ENCODE data around the gene CYTH2. TPM values are rescaled to one million over a fixed set of nuclear protein-coding genes. Genes with fewer than 3 reads are reported as not detected.
"Not testable (repeated sequence)": the region's sequence is repeated elsewhere in the genome, so short reads cannot be mapped to it uniquely, and the experiment has no call there.

The CYTH2 gene
- total RNA-seq, 3 donors from 2014 or later: 30.7 to 36.2 (median 31.5) TPM

- Mint-ChIP-seq H3K4me1 (ENCODE audit: low read depth) (peaks cover 13% of the 10 kb centered on the region), H3K36me3 (ENCODE audit: insufficient read depth) (no peaks in the 10 kb centered on the region), H3K9me3 (no peaks in the 10 kb centered on the region), H3K27me3 (ENCODE audit: low read depth) (no peaks in the 10 kb centered on the region), H3K4me3 (peak overlapping the region; percentile 35)
- DNase-seq: no peak
- no peak for ATAC-seq
These were observed 44.9 kb downstream of the CYTH2 start for GRCh38 chr19:48514123-48514458.

- DNase-seq (no peak), ATAC-seq (no peak)
- H3K4me1 Mint-ChIP-seq (ENCODE audit: low read depth): peaks cover 3% of the 10 kb centered on the region
- no peaks in the 10 kb centered on the region for H3K9me3 Mint-ChIP-seq
- H3K27me3 Mint-ChIP-seq (ENCODE audit: low read depth): no peaks in the 10 kb centered on the region
- no peak overlapping the region for H3K4me3 Mint-ChIP-seq
- H3K36me3 Mint-ChIP-seq (ENCODE audit: insufficient read depth): no peaks in the 10 kb centered on the region
These were observed 47.4 kb downstream of the CYTH2 start for GRCh38 chr19:48516536-48516935.

- Mint-ChIP-seq H3K9me3 (no peaks in the 10 kb centered on the region), H3K27me3 (ENCODE audit: low read depth) (no peaks in the 10 kb centered on the region), H3K4me1 (ENCODE audit: low read depth) (peaks cover 3% of the 10 kb centered on the region), H3K4me3 (no peak overlapping the region), H3K36me3 (ENCODE audit: insufficient read depth) (no peaks in the 10 kb centered on the region)
- ATAC-seq (no peak), DNase-seq (no peak)
These were observed 49.0 kb downstream of the CYTH2 start for GRCh38 chr19:48518207-48518606.

- H3K4me1 Mint-ChIP-seq (ENCODE audit: low read depth); H3K27me3 Mint-ChIP-seq (ENCODE audit: low read depth); H3K4me3 Mint-ChIP-seq; DNase-seq; H3K36me3 Mint-ChIP-seq (ENCODE audit: insufficient read depth); H3K9me3 Mint-ChIP-seq; ATAC-seq: not testable (repeated sequence)
These were observed 50.3 kb downstream of the CYTH2 start for GRCh38 chr19:48519426-48519825.

- DNase-seq: no peak
- Mint-ChIP-seq H3K4me3 (no peak overlapping the region), H3K36me3 (ENCODE audit: insufficient read depth) (no peaks in the 10 kb centered on the region), H3K9me3 (peaks cover 9% of the 10 kb centered on the region), H3K27me3 (ENCODE audit: low read depth) (peaks cover 4% of the 10 kb centered on the region), H3K4me1 (ENCODE audit: low read depth) (no peaks in the 10 kb centered on the region)
- ATAC-seq: no peak
These were observed 51.0 kb downstream of the CYTH2 start for GRCh38 chr19:48520134-48520533.

GRCh38 chr19:48524221-48524620 is 55.1 kb downstream of the CYTH2 start:
- Mint-ChIP-seq H3K4me3 (no peak overlapping the region), H3K36me3 (ENCODE audit: insufficient read depth) (no peaks in the 10 kb centered on the region), H3K9me3 (peaks cover 21% of the 10 kb centered on the region), H3K4me1 (ENCODE audit: low read depth) (no peaks in the 10 kb centered on the region), H3K27me3 (ENCODE audit: low read depth) (peaks cover 5% of the 10 kb centered on the region)
- ATAC-seq (no peak), DNase-seq (no peak)

- peaks cover 21% of the 10 kb centered on the region for H3K9me3 Mint-ChIP-seq
- H3K36me3 Mint-ChIP-seq (ENCODE audit: insufficient read depth): no peaks in the 10 kb centered on the region
- no peaks in the 10 kb centered on the region for H3K4me1 Mint-ChIP-seq (ENCODE audit: low read depth)
- DNase-seq (no peak), ATAC-seq (no peak)
- no peak overlapping the region for H3K4me3 Mint-ChIP-seq
- peaks cover 5% of the 10 kb centered on the region for H3K27me3 Mint-ChIP-seq (ENCODE audit: low read depth)
These were observed 55.6 kb downstream of the CYTH2 start for GRCh38 chr19:48524732-48525131.

- no peaks in the 10 kb centered on the region for H3K4me1 Mint-ChIP-seq (ENCODE audit: low read depth)
- H3K36me3 Mint-ChIP-seq (ENCODE audit: insufficient read depth): no peaks in the 10 kb centered on the region
- peaks cover 14% of the 10 kb centered on the region for H3K27me3 Mint-ChIP-seq (ENCODE audit: low read depth)
- peaks cover 18% of the 10 kb centered on the region for H3K9me3 Mint-ChIP-seq
- no peak for DNase-seq
- ATAC-seq: no peak
- no peak overlapping the region for H3K4me3 Mint-ChIP-seq
These were observed 60.0 kb downstream of the CYTH2 start for GRCh38 chr19:48529156-48529555.

GRCh38 chr19:48530066-48530720 is 61.0 kb downstream of the CYTH2 start:
- no peak for ATAC-seq
- no peaks in the 10 kb centered on the region for H3K4me1 Mint-ChIP-seq (ENCODE audit: low read depth)
- H3K4me3 Mint-ChIP-seq: no peak overlapping the region
- peaks cover 10% of the 10 kb centered on the region for H3K27me3 Mint-ChIP-seq (ENCODE audit: low read depth)
- DNase-seq: no peak
- peaks cover 11% of the 10 kb centered on the region for H3K9me3 Mint-ChIP-seq
- no peaks in the 10 kb centered on the region for H3K36me3 Mint-ChIP-seq (ENCODE audit: insufficient read depth)

GRCh38 chr19:48530770-48531169 is 61.6 kb downstream of the CYTH2 start:
- no peak for ATAC-seq
- DNase-seq: no peak
- H3K4me1 Mint-ChIP-seq (ENCODE audit: low read depth): no peaks in the 10 kb centered on the region
- H3K27me3 Mint-ChIP-seq (ENCODE audit: low read depth): peaks cover 10% of the 10 kb centered on the region
- H3K4me3 Mint-ChIP-seq: no peak overlapping the region
- peaks cover 11% of the 10 kb centered on the region for H3K9me3 Mint-ChIP-seq
- no peaks in the 10 kb centered on the region for H3K36me3 Mint-ChIP-seq (ENCODE audit: insufficient read depth)

Other genes with a start within 250 kb of the CYTH2 start
- 10 to 100 TPM; 47.6 to 55.1 (median 51.3) TPM for gene CARD8, start 213.5 kb upstream of the CYTH2 start, total RNA-seq
- gene ZNF114, start 199.3 kb upstream of the CYTH2 start, total RNA-seq: under 1 TPM in 2 of 3 donors, not detected in 1; 0.10 to 0.18 TPM
- gene EMP3, start 143.8 kb upstream of the CYTH2 start, total RNA-seq: 100 to 1,000 TPM; 187 to 207 (median 196) TPM
- 1 to 10 TPM; 5.2 to 6.4 (median 5.6) TPM for gene TMEM143, start 105.4 kb upstream of the CYTH2 start, total RNA-seq
- gene SYNGR4, start 105.0 kb upstream of the CYTH2 start, total RNA-seq: not detected
- 10 to 100 TPM; 58.6 to 63.8 (median 61.3) TPM for gene KDELR1, start 77.8 kb upstream of the CYTH2 start, total RNA-seq
- under 1 TPM; 0.11 to 0.14 (median 0.13) TPM for gene GRIN2D, start 75.7 kb upstream of the CYTH2 start, total RNA-seq
- gene GRWD1, start 23.4 kb upstream of the CYTH2 start, total RNA-seq: 100 to 1,000 TPM; 175 to 192 (median 187) TPM
- gene KCNJ14, start 13.8 kb upstream of the CYTH2 start, total RNA-seq: 1 to 10 TPM; 3.1 to 3.3 (median 3.3) TPM
- 1 to 10 TPM; 1.8 to 2.6 (median 2.0) TPM for gene LMTK3, start 42.5 kb downstream of the CYTH2 start, total RNA-seq
- not detected for gene SULT2B1, start 82.8 kb downstream of the CYTH2 start, total RNA-seq
- gene SPACA4, start 137.4 kb downstream of the CYTH2 start, total RNA-seq: not detected
- 10 to 100 TPM; 11.3 to 15.7 (median 13.1) TPM for gene FAM83E, start 145.7 kb downstream of the CYTH2 start, total RNA-seq
- gene RPL18, start 149.8 kb downstream of the CYTH2 start, total RNA-seq: 1,000 to 10,000 TPM; 2,406 to 2,595 (median 2,478) TPM
- gene SPHK2, start 150.1 kb downstream of the CYTH2 start, total RNA-seq: 10 to 100 TPM; 39.8 to 43.1 (median 40.6) TPM
- gene DBP, start 168.0 kb downstream of the CYTH2 start, total RNA-seq: 10 to 100 TPM in 2 of 3 donors, 1 to 10 TPM in 1; 6.7 to 12.3 (median 11.2) TPM
- gene CA11, start 176.8 kb downstream of the CYTH2 start, total RNA-seq: 10 to 100 TPM in 1 of 3 donors, 1 to 10 TPM in 2; 8.8 to 11.6 (median 9.1) TPM
- gene NTN5, start 203.6 kb downstream of the CYTH2 start, total RNA-seq: under 1 TPM; 0.11 to 0.26 (median 0.18) TPM
- gene FUT2, start 226.6 kb downstream of the CYTH2 start, total RNA-seq: under 1 TPM in 1 of 3 donors, not detected in 2; 0.14 TPM